Right lobe of liver (tissue), 4 donors: ENCODE measurements around the gene GATC.

Source experiments
- CTCF ChIP-seq, 4 donors: fragments of 200-600 bp in 3 of 4; fragments of 450-650 bp in 1 of 4; IDR thresholded peaks; one replicate each; pipeline versions ENCODE4 v1.5.1 to v1.8.0; 2016 to 2022; ENCODE audit warnings: antibody characterized with exemption in 4 of 4, mild to moderate bottlenecking in 2 of 4
- POLR2A ChIP-seq: fragments of 450-650 bp; IDR thresholded peaks from one replicate; pipeline ENCODE4 v1.6.1; 2017; ENCODE audit warnings: antibody characterized with exemption, mild to moderate bottlenecking
- donor health status: DM: no; HTN: no; CAD: no.
- donor health status: DM: no; HTN: no; CAD: no.
- donor health status: DM: no; HTN: yes; CAD: no.

DNA sequence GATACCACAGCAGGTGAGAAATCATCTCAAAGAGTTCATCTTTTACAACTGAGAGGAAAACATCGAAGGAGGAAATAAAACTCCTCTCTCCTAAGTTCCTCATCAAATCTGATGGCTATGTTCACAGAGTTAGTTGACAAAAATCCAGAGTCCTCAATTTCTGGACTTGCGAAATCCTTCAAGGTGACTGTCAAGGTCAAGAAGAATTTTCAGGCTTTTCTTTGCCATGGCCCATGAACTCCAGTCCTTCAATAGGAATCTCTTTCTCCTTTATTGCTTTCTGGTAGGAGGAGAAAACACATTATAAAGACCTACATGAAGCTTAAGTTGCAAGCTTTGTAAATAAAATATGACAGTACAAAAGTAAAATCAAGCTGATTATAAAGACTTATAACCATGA is 1.6 kb upstream of the GATC start:
- no peak for TF ChIP-seq CTCF (IDR thresholded peaks at IDR 0.05)
- no peak for TF ChIP-seq POLR2A
